HEK293 (cell line): ENCODE data around the gene KSR1.
A peak's percentile ranks its signal among the peaks of the same experiment; 100 is the strongest.

Experiments
- ZNF133 ChIP-seq: fragments of 450-650 bp; formaldehyde crosslinking; IDR thresholded peaks from 2 replicates; pipeline ENCODE4 v1.5.1; 2016; ENCODE audit warnings: missing biosample characterization, missing genetic modification characterization
- ZNF274 ChIP-seq, 2 experiments: fragments of 200-500 bp in 1 of 2; fragments of 450-650 bp in 1 of 2; sonication (Bioruptor generic) in 1 of 2; formaldehyde crosslinking in 1 of 2; IDR thresholded peaks; 2 replicates each; pipeline versions ENCODE4 v1.5.1 to v1.6.1; 2014 to 2016; ENCODE audit warnings: borderline replicate concordance in 1 of 2, inconsistent platforms in 1 of 2, low read length in 1 of 2, missing biosample characterization in 1 of 2, missing genetic modification characterization in 1 of 2
- ZNF324 ChIP-seq: fragments of 450-650 bp; formaldehyde crosslinking; IDR thresholded peaks from 2 replicates; pipeline ENCODE4 v1.5.1; 2016; ENCODE audit warnings: missing biosample characterization, missing genetic modification characterization
- ZNF433 ChIP-seq: fragments of 450-650 bp; formaldehyde crosslinking; IDR thresholded peaks from 2 replicates; pipeline ENCODE4 v1.5.1; 2016; ENCODE audit warnings: missing biosample characterization, missing genetic modification characterization, low read depth
- ZNF510 ChIP-seq: fragments of 450-650 bp; formaldehyde crosslinking; IDR thresholded peaks from 2 replicates; pipeline ENCODE4 v1.5.1; 2018; ENCODE audit warnings: mild to moderate bottlenecking, missing genetic modification characterization, missing biosample characterization; ENCODE audit not compliant: insufficient replicate concordance
- ZNF610 ChIP-seq: fragments of 450-650 bp; formaldehyde crosslinking; IDR thresholded peaks from 2 replicates; pipeline ENCODE4 v1.5.1; 2016; ENCODE audit warnings: missing biosample characterization, missing genetic modification characterization, borderline replicate concordance
- ZNF701 ChIP-seq: fragments of 450-650 bp; formaldehyde crosslinking; IDR thresholded peaks from 2 replicates; pipeline ENCODE4 v1.5.1; 2016; ENCODE audit warnings: missing biosample characterization, missing genetic modification characterization
- ZNF843 ChIP-seq: fragments of 450-650 bp; formaldehyde crosslinking; IDR thresholded peaks from 2 replicates; pipeline ENCODE4 v1.5.1; 2016; ENCODE audit warnings: missing biosample characterization, missing genetic modification characterization
- TF ChIP-seq, protein P1 (sequence below): fragments of 450-650 bp; formaldehyde crosslinking; IDR thresholded peaks from 2 replicates; pipeline ENCODE4 v1.5.1; 2016; ENCODE audit warnings: missing biosample characterization, missing genetic modification characterization
- TF ChIP-seq, protein P2 (sequence below): fragments of 450-650 bp; formaldehyde crosslinking; conservative IDR thresholded peaks from 2 replicates; pipeline ENCODE4 v1.5.1; 2016; ENCODE audit warnings: low read depth, missing biosample characterization, missing genetic modification characterization
- TF ChIP-seq, protein P3 (sequence below): fragments of 450-650 bp; formaldehyde crosslinking; IDR thresholded peaks from 2 replicates; pipeline ENCODE4 v1.5.1; 2016; ENCODE audit warnings: missing biosample characterization, missing genetic modification characterization
- TF ChIP-seq, protein P4 (sequence below): fragments of 450-650 bp; formaldehyde crosslinking; IDR thresholded peaks from 2 replicates; pipeline ENCODE4 v1.5.1; 2016; ENCODE audit warnings: missing biosample characterization, missing genetic modification characterization, low read depth
- TF ChIP-seq, protein P5 (sequence below): fragments of 450-650 bp; formaldehyde crosslinking; IDR thresholded peaks from 2 replicates; pipeline ENCODE4 v1.5.1; 2017; ENCODE audit warnings: missing biosample characterization, mild to moderate bottlenecking, missing genetic modification characterization, moderate library complexity

DNA sequence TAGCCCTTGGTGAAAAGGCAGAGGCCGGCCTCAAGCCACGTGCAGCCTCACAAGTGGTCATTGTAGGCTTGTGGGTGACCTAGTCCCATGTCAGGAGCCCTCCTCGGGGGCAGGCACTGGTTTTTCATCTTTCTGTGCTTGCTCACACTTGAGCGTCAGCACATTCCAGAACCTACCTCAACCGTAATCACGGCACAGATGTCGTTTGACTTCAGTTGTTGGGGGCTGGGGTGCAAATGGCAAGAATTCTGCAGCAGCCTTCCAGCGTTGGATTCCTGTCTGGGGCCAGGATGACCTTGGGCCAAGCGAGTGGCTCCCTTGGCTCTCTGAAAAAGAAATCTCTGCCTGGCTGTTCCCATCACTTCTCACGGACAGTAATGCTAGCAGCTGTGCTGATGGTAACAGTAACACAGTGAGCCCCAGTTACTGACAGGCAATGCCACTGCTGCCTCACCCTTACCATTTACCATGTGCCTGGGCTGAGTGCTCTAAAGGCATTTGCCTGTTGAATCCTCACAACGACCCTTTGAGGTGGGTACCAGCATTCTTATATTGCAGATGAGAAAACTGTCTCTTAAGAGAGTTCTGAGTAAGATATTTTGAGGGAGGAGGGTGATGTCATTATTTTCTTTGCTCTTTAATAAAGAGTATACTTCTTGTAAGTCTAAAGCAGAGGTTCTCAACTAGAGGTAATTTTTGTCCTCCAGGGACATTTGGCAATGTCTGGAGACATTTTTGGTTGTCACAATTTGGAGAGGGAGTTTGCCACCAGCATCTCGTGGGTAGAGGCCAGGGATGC is 46.5 kb downstream of the KSR1 start:
- TF ChIP-seq ZNF433 (tag by site-specific recombination) (no peak), ZNF133 (no peak), ZNF843 (tag by site-specific recombination) (no peak), ZNF510 (tag by site-specific recombination) (no peak), ZNF324 (tag by site-specific recombination) (no peak), ZNF274 (IDR thresholded peaks at IDR 0.05; ENCODE audit: low read length) (no peak), ZNF274 (tag by site-specific recombination; IDR thresholded peaks at IDR 0.05; ENCODE audit: borderline replicate concordance) (no peak), ZNF701 (tag by site-specific recombination) (no peak), ZNF610 (tag by site-specific recombination) (no peak)
- TF ChIP-seq, protein P1, sequence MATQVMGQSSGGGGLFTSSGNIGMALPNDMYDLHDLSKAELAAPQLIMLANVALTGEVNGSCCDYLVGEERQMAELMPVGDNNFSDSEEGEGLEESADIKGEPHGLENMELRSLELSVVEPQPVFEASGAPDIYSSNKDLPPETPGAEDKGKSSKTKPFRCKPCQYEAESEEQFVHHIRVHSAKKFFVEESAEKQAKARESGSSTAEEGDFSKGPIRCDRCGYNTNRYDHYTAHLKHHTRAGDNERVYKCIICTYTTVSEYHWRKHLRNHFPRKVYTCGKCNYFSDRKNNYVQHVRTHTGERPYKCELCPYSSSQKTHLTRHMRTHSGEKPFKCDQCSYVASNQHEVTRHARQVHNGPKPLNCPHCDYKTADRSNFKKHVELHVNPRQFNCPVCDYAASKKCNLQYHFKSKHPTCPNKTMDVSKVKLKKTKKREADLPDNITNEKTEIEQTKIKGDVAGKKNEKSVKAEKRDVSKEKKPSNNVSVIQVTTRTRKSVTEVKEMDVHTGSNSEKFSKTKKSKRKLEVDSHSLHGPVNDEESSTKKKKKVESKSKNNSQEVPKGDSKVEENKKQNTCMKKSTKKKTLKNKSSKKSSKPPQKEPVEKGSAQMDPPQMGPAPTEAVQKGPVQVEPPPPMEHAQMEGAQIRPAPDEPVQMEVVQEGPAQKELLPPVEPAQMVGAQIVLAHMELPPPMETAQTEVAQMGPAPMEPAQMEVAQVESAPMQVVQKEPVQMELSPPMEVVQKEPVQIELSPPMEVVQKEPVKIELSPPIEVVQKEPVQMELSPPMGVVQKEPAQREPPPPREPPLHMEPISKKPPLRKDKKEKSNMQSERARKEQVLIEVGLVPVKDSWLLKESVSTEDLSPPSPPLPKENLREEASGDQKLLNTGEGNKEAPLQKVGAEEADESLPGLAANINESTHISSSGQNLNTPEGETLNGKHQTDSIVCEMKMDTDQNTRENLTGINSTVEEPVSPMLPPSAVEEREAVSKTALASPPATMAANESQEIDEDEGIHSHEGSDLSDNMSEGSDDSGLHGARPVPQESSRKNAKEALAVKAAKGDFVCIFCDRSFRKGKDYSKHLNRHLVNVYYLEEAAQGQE (tag by site-specific recombination) = no peak
- TF ChIP-seq, protein P2, sequence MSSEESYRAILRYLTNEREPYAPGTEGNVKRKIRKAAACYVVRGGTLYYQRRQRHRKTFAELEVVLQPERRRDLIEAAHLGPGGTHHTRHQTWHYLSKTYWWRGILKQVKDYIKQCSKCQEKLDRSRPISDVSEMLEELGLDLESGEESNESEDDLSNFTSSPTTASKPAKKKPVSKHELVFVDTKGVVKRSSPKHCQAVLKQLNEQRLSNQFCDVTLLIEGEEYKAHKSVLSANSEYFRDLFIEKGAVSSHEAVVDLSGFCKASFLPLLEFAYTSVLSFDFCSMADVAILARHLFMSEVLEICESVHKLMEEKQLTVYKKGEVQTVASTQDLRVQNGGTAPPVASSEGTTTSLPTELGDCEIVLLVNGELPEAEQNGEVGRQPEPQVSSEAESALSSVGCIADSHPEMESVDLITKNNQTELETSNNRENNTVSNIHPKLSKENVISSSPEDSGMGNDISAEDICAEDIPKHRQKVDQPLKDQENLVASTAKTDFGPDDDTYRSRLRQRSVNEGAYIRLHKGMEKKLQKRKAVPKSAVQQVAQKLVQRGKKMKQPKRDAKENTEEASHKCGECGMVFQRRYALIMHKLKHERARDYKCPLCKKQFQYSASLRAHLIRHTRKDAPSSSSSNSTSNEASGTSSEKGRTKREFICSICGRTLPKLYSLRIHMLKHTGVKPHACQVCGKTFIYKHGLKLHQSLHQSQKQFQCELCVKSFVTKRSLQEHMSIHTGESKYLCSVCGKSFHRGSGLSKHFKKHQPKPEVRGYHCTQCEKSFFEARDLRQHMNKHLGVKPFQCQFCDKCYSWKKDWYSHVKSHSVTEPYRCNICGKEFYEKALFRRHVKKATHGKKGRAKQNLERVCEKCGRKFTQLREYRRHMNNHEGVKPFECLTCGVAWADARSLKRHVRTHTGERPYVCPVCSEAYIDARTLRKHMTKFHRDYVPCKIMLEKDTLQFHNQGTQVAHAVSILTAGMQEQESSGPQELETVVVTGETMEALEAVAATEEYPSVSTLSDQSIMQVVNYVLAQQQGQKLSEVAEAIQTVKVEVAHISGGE = no peak
- TF ChIP-seq, protein P3, sequence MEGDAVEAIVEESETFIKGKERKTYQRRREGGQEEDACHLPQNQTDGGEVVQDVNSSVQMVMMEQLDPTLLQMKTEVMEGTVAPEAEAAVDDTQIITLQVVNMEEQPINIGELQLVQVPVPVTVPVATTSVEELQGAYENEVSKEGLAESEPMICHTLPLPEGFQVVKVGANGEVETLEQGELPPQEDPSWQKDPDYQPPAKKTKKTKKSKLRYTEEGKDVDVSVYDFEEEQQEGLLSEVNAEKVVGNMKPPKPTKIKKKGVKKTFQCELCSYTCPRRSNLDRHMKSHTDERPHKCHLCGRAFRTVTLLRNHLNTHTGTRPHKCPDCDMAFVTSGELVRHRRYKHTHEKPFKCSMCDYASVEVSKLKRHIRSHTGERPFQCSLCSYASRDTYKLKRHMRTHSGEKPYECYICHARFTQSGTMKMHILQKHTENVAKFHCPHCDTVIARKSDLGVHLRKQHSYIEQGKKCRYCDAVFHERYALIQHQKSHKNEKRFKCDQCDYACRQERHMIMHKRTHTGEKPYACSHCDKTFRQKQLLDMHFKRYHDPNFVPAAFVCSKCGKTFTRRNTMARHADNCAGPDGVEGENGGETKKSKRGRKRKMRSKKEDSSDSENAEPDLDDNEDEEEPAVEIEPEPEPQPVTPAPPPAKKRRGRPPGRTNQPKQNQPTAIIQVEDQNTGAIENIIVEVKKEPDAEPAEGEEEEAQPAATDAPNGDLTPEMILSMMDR = no peak
- TF ChIP-seq, protein P4, sequence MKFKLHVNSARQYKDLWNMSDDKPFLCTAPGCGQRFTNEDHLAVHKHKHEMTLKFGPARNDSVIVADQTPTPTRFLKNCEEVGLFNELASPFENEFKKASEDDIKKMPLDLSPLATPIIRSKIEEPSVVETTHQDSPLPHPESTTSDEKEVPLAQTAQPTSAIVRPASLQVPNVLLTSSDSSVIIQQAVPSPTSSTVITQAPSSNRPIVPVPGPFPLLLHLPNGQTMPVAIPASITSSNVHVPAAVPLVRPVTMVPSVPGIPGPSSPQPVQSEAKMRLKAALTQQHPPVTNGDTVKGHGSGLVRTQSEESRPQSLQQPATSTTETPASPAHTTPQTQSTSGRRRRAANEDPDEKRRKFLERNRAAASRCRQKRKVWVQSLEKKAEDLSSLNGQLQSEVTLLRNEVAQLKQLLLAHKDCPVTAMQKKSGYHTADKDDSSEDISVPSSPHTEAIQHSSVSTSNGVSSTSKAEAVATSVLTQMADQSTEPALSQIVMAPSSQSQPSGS (tag by site-specific recombination) = peak; percentile 57; the same call in 1 of the 2 replicates
- TF ChIP-seq, protein P5, sequence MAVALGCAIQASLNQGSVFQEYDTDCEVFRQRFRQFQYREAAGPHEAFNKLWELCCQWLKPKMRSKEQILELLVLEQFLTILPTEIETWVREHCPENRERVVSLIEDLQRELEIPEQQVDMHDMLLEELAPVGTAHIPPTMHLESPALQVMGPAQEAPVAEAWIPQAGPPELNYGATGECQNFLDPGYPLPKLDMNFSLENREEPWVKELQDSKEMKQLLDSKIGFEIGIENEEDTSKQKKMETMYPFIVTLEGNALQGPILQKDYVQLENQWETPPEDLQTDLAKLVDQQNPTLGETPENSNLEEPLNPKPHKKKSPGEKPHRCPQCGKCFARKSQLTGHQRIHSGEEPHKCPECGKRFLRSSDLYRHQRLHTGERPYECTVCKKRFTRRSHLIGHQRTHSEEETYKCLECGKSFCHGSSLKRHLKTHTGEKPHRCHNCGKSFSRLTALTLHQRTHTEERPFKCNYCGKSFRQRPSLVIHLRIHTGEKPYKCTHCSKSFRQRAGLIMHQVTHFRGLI (tag by site-specific recombination) = no peak
